GM15510 (cell line): ENCODE data around the gene ANKRD31.

Source experiments
- POLR2A ChIP-seq: IDR thresholded peaks from 3 replicates; pipeline ENCODE4 v1.6.1; 2011; ENCODE audit warnings: borderline replicate concordance; ENCODE audit not compliant: insufficient read length; ENCODE audit errors: extremely low read depth

Gene ANKRD31

GRCh38 chr5:75051217-75051751 is 185.4 kb downstream of the ANKRD31 start:
- TF ChIP-seq POLR2A, result no peak

- no peak for TF ChIP-seq POLR2A
These were observed 186.3 kb downstream of the ANKRD31 start for GRCh38 chr5:75050415-75050814.

DNA sequence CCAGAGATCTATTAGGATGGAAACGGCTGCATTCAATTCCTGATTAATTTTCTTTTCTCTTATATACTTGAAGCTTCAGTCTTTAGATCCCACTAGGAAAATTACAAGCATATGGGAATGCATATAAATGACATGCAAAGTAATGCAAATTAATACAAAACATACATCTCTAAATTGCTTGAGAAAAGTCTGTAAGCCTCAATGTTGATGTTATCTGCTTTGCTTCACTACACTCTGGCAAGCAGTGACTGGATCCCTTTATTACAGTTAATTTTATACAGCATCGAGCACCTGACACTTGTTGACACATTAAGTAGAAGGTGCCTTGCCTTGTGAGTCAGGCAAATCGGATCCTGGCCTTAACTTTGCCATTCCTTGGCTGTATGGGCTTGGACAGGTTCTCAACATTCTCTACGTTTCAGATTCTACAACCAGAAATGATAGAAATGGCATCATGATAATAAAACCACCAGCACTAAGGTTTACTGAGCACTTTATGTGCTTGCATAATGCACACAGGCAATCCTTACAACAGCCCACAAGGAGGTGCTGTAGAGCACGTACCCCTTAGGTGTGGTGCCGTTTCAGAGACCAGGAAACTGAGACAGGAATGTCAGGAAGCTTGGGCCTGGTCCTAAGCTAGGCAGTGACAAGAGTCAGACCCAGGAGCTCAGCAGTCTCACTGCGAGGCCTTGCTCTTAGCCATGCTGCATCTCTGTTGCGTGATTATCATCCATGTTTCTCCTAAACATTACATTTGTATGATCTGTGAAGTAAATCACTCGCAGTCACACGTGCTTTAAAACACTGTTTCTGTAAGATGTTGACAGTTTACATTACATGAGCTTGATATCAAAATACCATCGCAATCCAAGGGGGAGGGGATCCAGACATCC is 187.0 kb downstream of the ANKRD31 start:
- TF ChIP-seq POLR2A, result no peak

DNA sequence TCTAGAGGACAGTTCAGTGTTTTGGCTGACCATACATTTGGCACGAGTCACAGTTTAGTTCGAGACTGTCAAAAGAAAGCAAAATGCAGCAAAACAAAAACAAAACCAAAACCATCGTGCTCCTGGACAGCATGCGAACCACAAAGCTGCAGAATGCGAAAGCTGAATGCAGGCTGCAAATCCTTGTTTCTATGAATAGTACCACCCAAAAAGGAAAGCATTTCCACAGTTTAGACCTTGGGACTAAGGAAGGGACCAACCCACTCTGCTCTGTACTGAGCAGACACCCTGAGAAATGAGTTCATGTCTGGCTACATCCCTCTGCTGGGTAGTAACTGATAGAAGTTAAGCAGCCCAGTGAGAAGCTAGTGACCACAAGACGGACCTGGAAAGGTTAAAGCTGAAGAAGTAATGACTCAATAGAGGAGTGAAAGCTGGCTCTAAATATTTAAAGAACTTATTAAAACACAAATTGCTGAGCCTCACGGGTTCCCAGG is 188.2 kb downstream of the ANKRD31 start:
- TF ChIP-seq POLR2A, result no peak

DNA sequence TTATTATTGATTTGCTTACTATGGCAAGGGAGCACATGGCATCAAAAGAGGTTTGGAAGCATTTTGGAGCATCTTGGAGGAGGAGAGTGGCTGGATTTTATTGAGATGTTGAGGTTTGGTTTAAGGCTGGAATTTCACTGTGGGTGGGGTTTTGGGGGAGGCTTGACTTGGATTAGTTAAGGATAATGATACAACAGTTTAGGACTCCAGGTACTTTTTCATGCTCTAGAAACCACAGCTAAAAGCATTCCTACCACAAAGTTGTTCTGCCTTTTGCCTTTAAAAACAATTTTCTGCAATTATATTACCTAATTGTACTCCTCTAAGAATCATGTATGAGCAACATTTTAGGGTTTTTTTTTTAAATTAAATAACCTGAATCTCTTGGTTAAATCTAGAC is 189.3 kb downstream of the ANKRD31 start:
- TF ChIP-seq POLR2A, result no peak

DNA sequence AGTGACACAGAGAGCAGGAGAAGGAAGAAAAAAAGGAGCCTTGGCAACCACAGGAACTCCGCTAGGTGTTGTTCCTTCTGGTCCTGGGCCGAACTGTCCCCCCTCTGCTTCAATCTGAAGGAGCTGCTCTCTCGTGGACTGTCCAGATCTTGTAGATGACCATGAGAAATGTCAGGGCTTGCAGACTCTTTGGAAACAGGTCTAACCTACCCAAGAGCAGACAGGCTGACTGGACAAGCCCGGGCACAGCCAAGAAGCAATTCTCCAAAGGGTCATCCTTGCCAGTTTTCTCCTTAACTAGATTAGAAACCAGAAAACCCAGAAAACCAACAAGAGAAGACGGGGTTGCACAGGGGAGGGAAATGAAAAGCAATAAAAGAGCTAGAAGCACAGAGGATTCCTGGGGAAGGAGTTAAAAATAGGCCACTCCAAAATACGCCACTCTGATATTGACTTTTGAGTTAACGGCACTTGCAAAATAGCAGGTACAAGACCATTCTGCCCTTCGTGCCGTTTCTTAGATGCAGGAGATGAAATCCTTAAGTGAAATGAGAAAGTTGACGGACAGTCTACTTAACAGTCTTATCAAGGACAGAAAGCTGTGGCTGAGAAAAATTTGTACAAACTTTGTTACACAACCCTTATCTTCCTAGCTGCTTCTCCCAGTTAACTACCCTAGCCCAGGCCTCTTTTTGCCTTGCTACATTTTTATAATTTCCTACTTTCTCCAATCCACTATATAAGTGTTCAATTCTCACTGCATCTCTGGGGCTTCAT is 190.1 kb downstream of the ANKRD31 start:
- TF ChIP-seq POLR2A, result no peak

DNA sequence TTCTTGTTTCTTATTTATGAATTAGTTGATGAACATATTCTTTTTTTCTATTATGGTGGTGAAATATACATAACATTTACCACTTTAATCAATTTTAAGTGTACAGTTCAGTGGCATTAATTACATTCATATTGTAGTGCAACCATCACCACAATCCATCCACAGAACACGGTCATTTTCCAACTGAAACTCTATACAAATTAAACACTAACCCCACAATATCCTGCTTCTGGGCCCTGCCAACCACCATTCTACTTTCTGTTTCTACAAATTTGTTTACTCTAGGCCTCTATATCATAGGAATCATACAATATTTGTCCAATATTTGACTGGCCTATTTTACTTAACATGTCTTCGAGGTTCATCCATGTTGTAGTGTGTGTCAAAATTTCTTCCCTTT is 191.6 kb downstream of the ANKRD31 start:
- no peak for TF ChIP-seq POLR2A

DNA sequence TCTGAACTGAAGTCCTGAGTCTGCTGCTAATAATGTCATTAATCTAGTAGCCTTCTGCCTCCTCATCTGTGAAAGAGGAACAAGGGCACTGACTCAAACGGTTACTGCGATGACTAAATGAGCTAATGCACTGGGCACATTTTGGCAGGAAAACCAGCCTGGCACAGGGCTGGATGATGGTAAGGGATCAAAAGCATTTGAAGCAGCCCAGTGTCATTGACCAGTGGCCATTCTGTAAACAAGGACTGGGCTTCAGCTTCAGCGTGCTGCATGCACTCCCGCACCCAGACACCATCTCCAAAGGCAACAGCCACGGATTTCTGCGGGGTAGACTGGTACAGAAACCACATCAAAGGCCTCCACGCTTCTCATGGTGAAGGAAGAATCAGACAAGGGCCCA is 192.3 kb downstream of the ANKRD31 start:
- no peak for TF ChIP-seq POLR2A

DNA sequence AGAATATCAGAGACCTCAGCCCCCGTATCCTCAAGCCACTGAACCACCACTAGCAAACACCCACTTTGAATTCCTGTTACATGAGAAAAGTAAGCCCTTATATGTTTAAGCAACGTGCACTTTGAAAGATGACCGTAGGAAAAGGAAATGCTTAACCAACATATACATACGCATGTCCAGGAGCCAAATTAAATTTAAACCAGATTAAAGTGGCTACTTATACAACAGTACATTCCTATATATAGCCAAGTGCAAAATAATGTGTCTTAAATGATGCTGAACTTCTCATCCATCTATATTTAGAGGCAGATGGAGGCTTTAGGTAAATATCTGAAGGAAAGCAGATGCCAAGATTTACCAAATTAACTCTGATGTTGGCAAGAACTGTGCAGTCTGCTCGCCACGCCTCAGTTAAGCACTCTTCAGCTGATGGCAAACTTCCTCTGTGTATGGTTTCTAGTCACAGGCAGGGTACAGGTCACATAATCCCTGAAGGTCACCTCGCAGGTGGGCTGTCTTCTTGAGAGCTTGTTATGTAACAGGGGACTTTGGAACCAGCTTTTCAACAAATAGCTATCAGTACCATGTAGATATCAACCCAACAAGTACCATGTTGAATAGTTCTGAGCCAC is 192.9 kb downstream of the ANKRD31 start:
- TF ChIP-seq POLR2A, result no peak

DNA sequence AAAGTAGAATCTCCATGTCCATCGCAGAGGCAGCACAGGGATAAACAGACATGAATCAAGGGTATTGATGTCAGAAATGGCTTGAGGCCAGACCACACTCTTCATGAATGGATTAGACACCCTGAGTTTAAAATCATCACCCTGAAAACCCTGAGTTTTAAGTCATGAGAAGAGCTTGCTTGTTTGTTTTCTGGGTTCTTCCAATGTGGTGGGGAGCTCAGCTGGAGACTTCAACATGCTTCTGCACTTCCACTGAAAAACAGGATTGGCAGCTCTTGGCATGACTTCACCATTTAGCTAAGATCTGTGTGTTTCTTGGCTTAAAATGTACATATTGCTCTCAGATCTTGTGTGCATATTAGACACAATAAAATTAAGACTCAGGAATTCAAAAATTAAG is 194.2 kb downstream of the ANKRD31 start:
- TF ChIP-seq POLR2A, result no peak

DNA sequence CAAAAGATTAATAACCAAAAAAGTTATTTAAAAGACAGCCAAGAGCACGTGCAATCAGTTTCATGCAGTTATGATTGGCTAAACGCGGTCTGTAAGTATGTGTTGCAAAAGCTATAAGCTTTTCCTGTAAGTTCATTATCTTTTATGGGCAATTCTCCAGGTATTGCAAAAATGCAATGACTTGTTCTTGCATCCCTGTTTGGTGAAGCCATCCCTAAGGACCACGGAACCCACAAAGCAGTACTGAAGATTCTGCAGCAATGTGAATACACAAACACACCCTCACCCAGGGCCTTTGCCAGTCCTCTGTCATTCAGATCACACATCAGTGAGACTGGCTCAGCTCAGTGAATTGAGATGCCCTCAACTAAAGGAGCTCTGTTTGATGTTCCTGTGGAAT is 195.7 kb downstream of the ANKRD31 start:
- no peak for TF ChIP-seq POLR2A

DNA sequence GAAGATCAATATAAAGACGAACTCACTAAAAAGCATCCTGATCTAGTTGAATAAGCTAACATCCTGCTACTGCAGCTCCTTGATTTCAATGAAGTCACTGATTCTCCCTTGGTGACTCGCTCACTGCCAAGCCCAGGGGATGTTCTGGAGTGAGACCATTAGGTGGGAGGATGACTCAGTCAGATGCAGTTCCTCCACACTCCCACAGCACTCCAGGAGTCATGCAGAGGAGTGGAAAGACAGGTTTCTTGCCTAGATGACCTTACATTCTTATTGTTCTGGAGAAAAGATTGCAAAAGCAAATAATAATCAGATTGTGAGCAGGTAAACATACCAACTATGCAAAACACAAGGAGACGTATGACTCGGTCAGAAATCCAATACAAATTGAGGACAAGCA is 199.6 kb downstream of the ANKRD31 start:
- no peak for TF ChIP-seq POLR2A

DNA sequence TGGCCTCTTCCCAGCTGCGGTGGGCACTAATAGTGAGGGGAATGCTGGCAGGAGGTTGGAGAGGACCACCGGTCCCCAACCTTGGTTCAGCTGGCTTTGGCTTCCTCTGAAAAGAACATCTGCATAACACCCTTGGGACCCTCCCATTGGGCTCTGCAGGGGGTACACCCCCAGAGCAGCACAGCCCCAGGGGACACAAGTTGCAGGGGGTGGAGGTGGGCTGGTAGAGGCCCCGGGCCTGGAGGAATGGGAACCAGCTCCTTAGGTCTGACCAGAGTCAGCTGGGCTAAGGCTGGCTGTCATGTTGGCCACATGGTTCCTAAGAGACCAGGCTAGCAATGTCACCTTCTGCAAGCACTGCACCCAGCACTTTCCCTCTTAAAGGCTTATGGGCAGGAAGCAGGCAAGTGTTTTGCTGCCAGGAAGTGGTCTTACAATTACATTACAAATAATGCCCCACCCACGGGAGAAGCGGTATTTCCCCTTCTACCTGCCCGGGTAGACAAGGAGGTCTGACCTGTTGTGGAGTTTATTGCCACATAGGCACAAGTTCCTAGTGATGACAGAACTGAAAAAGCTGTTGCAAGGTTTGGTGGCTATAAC is 202.4 kb downstream of the ANKRD31 start:
- no peak for TF ChIP-seq POLR2A

DNA sequence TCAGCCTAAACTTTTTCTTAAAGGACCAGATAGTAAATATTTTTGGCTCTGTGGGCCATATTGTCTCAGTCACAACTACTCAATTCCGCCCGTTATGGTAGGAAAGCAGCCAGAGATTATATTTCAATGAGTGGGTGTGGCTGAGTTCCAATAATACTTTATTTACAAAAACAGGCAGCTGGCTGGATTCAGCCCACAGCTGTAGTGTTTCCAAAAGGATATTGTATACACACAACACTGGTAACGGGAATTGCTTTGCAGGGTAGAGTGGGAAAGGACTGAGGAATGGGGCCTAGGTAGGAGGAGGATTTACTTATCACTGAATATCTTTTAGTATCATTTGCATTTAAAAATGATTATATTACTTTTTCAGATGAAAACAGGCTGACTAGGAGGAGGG is 205.3 kb downstream of the ANKRD31 start:
- no peak for TF ChIP-seq POLR2A
